A673 (cell line): ENCODE data around the gene HOXC10. TPM values are rescaled to one million over a fixed set of nuclear protein-coding genes. Genes with fewer than 3 reads are reported as not detected.
A peak's percentile ranks its signal among the peaks of the same experiment; 100 is the strongest.

Source experiments
- BruUV-seq: library from RNA; stranded (reverse); fragments of 400-500 nt; replicated peaks from 2 replicates; lab custom pipeline; 2021; lab: Mats Ljungman, UMichigan
- CTCF ChIA-PET: fragments of 300-600 bp; sonication (Branson Sonifier 250); formaldehyde crosslinking; loops from one replicate; lab custom pipeline; 2022; ENCODE audit warnings: antibody characterized with exemption; lab: Charles Lee
- POLR2A ChIA-PET: fragments of 300-600 bp; sonication (Branson Sonifier 250); formaldehyde crosslinking; loops from one replicate; lab custom pipeline; 2022; ENCODE audit warnings: antibody characterized with exemption; ENCODE audit not compliant: low non-redundant PET; lab: Charles Lee
- DNase-seq: peaks from one replicate; pipeline ENCODE4 v3.0.0-alpha.2; 2015; ENCODE audit warnings: low spot score
- H3K27ac ChIP-seq: fragments of 200-600 bp; sonication (generic); 2 replicates; pipeline ENCODE4 v1.5.1; 2016; ENCODE audit warnings: mixed run types, low read depth, mild to moderate bottlenecking, mixed read lengths, antibody characterized with exemption, low read length; ENCODE audit not compliant: poor library complexity, severe bottlenecking
- H3K27me3 ChIP-seq: fragments of 200-600 bp; sonication (generic); replicated peaks from 2 replicates; pipeline ENCODE4 v1.6.1; 2017; ENCODE audit warnings: mixed run types, low read depth, mild to moderate bottlenecking, mixed read lengths, antibody characterized with exemption, low read length; ENCODE audit not compliant: insufficient read depth, poor library complexity
- H3K36me3 ChIP-seq: fragments of 200-600 bp; sonication (generic); 2 replicates; pipeline ENCODE4 v1.6.1; 2016; ENCODE audit warnings: mixed run types, mild to moderate bottlenecking, mixed read lengths, antibody characterized with exemption, low read length; ENCODE audit not compliant: insufficient read depth, poor library complexity, severe bottlenecking
- H3K4me1 ChIP-seq: fragments of 200-600 bp; sonication (generic); 2 replicates; pipeline ENCODE4 v1.6.1; 2017; ENCODE audit warnings: mixed run types, mild to moderate bottlenecking, mixed read lengths, antibody characterized with exemption, low read length; ENCODE audit not compliant: insufficient read depth, poor library complexity, severe bottlenecking
- H3K4me3 ChIP-seq: fragments of 200-600 bp; sonication (generic); 2 replicates; pipeline ENCODE4 v1.5.1; 2016; ENCODE audit warnings: low read depth, mixed run types, mild to moderate bottlenecking, mixed read lengths, low read length; ENCODE audit not compliant: poor library complexity, severe bottlenecking
- H3K9me3 ChIP-seq: fragments of 200-600 bp; sonication (generic); 2 replicates; pipeline ENCODE4 v1.6.1; 2016; ENCODE audit warnings: mixed run types, low read depth, mild to moderate bottlenecking, mixed read lengths, antibody characterized with exemption, low read length; ENCODE audit not compliant: poor library complexity, severe bottlenecking
- EZH2 ChIP-seq: fragments of 200-600 bp; sonication (generic); IDR thresholded peaks from 2 replicates; pipeline ENCODE4 v1.6.1; 2017; ENCODE audit warnings: borderline replicate concordance, low read depth, mild to moderate bottlenecking, mixed read lengths, antibody characterized with exemption, low read length; ENCODE audit not compliant: poor library complexity, severe bottlenecking
- intact Hi-C: fragments of 100-400 bp; cut with micrococcal nuclease; formaldehyde crosslinking; loops from one replicate; pipeline ENCODE4 v1.10.0; 2022; ENCODE audit not compliant: unreplicated experiment
- total RNA-seq: library from RNA; stranded (reverse); gene quantifications from 2 replicates; pipeline ENCODE4 v1.2.3, GENCODE V29; 2021
- TF ChIP-seq, protein P1 (sequence below): fragments of 300-800, 200-600 bp; sonication (generic); conservative IDR thresholded peaks from 2 replicates; pipeline ENCODE4 v1.5.1; 2017; ENCODE audit warnings: low read depth, mild to moderate bottlenecking, antibody characterized with exemption, low read length, moderate library complexity, mixed read lengths

Gene HOXC10
- total RNA-seq, 1 experiment from 2014 or later, result 27.8 TPM

DNA sequence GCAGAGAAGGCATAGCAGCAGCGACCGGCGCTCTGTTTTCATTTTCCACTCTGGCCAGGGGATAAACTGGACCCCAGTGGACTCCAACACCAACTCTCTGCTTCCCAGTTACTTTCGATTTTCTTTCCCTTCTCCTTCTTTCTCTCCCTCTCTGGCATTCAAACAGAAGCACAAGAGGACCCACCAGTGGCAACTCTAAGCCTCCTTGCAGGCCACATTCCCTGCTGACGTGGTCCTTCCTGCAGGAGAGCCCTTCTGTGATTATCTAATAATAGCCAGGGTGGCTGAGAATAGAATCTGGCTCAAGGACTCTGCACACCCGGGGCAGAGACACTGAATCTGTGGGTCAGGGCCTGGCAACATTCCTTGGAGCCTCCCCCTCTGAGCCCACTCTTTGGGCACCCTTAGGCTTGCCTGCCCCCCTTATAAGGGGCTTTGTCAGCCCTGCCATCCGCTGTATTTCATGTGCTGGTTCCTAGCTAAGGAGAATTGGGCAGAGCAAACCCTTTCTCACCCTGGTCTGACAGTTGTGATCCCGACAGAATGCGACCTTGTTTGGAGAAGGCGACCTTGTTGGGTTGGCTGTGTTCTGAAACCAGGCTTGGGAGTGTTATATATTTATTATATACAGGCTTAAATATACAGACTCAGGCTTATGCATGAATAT lies 35.1 kb downstream of the HOXC10 start:
- ChIA-PET POLR2A (no interaction called here), CTCF (no interaction called here)
- no peak for DNase-seq
- no peaks in the 10 kb centered on the region for H3K9me3 ChIP-seq
- intact Hi-C loops, result no loop called here
- no peak for TF ChIP-seq EZH2
- TF ChIP-seq, protein P1, sequence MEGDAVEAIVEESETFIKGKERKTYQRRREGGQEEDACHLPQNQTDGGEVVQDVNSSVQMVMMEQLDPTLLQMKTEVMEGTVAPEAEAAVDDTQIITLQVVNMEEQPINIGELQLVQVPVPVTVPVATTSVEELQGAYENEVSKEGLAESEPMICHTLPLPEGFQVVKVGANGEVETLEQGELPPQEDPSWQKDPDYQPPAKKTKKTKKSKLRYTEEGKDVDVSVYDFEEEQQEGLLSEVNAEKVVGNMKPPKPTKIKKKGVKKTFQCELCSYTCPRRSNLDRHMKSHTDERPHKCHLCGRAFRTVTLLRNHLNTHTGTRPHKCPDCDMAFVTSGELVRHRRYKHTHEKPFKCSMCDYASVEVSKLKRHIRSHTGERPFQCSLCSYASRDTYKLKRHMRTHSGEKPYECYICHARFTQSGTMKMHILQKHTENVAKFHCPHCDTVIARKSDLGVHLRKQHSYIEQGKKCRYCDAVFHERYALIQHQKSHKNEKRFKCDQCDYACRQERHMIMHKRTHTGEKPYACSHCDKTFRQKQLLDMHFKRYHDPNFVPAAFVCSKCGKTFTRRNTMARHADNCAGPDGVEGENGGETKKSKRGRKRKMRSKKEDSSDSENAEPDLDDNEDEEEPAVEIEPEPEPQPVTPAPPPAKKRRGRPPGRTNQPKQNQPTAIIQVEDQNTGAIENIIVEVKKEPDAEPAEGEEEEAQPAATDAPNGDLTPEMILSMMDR, result no peak
- BruUV-seq, result no TSS peak
- H3K4me3 ChIP-seq, result peak overlapping the region; percentile 68
- H3K36me3 ChIP-seq, result no peaks in the 10 kb centered on the region
- H3K4me1 ChIP-seq, result peaks cover 74% of the 10 kb centered on the region
- H3K27me3 ChIP-seq, result no peaks in the 10 kb centered on the region
- H3K27ac ChIP-seq, result peak overlapping the region; percentile 97

DNA sequence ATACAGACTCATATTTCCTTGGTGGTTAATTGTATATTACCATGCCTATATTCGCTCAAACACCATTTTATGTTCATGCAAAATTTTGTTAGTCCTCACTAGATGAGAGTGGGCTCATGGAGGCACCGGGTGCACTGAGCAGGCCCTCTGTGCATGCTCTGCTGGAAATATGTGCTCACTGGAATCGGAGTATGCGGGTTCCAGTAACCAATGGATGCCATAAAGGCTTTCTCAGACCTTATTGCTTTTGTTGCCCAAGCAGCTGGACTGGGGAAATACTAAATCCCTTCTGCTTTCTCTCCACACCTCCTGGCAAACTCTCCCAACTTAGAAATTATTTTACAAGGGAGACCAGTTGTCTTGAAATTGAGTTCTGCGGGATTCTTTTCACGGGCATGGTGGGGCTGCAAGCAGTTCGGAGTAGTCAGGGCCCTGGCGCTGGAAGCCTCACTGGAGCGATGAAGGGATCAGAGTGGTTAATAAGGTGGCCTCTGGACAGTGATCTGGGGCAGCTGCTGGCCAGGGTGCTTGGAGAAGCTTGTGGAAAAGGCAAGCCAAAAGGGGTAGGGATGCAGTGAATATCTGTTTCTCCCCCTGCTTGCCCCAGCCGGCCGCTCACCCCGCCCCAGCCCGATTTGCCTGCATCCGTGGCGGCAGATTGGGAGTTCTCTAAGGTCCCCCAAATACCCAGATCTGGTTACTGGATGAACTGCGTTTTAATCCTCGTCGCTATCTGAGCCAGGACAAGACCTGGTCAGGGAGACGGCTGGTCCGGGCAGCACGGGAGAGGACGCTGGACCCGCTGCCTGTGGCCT lies 35.9 kb downstream of the HOXC10 start:
- no TSS peak for BruUV-seq
- H3K4me3 ChIP-seq, result peak overlapping the region; percentile 68
- peaks cover 74% of the 10 kb centered on the region for H3K4me1 ChIP-seq
- DNase-seq, result no peak
- ChIA-PET CTCF (no interaction called here), POLR2A (no interaction called here)
- no peaks in the 10 kb centered on the region for H3K27me3 ChIP-seq
- H3K36me3 ChIP-seq, result no peaks in the 10 kb centered on the region
- peak overlapping the region; percentile 97 for H3K27ac ChIP-seq
- no peaks in the 10 kb centered on the region for H3K9me3 ChIP-seq
- intact Hi-C loops, result no loop called here
- no peak for TF ChIP-seq EZH2
- TF ChIP-seq, protein P1, result no peak

DNA sequence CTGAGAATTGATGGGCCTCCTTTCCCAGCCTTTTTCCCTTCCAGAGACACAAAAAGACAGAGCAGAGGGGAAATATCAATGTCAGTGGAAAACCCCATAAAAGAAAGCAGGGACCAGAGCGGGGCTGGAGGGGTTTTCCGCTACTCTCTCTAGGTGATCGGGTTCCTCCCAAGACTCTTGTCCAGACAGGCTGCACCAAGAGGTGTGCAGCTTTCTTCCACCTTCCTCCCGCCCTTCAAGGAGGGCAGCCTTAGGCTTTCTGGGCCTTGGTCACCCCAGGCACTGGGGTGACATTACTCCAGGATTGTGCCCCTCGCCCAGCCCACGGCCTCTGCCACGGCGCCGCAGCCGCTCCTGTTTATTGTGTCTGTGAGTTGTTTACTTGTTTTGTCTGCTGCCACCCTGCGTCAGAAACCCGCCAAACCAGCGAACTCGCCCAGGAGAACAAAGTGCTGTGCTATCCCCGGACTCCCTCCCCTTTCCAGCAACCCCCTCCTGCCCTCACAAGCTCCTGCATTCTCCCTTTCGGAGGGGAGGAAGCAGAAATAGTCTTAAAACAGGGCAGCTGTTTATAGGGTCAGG lies 36.6 kb downstream of the HOXC10 start:
- BruUV-seq, result no TSS peak
- Histone ChIP-seq H3K27me3 (no peaks in the 10 kb centered on the region), H3K4me3 (no peak overlapping the region), H3K9me3 (no peaks in the 10 kb centered on the region), H3K36me3 (no peaks in the 10 kb centered on the region), H3K27ac (peak overlapping the region; percentile 97), H3K4me1 (peaks cover 75% of the 10 kb centered on the region)
- POLR2A ChIA-PET, result no interaction called here
- CTCF ChIA-PET, result no interaction called here
- TF ChIP-seq, protein P1, result no peak
- TF ChIP-seq EZH2, result no peak
- intact Hi-C loops, result no loop called here
- DNase-seq, result no peak
